Measurements from ENCODE around the gene GBE1.

- TF ChIP-seq, protein P1, sequence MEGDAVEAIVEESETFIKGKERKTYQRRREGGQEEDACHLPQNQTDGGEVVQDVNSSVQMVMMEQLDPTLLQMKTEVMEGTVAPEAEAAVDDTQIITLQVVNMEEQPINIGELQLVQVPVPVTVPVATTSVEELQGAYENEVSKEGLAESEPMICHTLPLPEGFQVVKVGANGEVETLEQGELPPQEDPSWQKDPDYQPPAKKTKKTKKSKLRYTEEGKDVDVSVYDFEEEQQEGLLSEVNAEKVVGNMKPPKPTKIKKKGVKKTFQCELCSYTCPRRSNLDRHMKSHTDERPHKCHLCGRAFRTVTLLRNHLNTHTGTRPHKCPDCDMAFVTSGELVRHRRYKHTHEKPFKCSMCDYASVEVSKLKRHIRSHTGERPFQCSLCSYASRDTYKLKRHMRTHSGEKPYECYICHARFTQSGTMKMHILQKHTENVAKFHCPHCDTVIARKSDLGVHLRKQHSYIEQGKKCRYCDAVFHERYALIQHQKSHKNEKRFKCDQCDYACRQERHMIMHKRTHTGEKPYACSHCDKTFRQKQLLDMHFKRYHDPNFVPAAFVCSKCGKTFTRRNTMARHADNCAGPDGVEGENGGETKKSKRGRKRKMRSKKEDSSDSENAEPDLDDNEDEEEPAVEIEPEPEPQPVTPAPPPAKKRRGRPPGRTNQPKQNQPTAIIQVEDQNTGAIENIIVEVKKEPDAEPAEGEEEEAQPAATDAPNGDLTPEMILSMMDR (IDR thresholded peaks at IDR 0.05), result no peak
- no peak for TF ChIP-seq POLR2A (IDR thresholded peaks at IDR 0.05)
These were observed 12.2 kb downstream of the GBE1 start for GRCh38 chr3:81749265-81749664.

All from breast epithelium (tissue), 3 donors.